GM12873 (cell line): Measurements from ENCODE around the gene KCTD12.

Source experiments
- TF ChIP-seq, protein P1 (sequence below): IDR thresholded peaks from 2 replicates; pipeline ENCODE4 v1.5.1; 2012; ENCODE audit warnings: low read depth, mild to moderate bottlenecking, moderate library complexity, low read length, control low read depth; ENCODE audit not compliant: insufficient read depth; ENCODE audit errors: missing control alignments

KCTD12 gene

DNA sequence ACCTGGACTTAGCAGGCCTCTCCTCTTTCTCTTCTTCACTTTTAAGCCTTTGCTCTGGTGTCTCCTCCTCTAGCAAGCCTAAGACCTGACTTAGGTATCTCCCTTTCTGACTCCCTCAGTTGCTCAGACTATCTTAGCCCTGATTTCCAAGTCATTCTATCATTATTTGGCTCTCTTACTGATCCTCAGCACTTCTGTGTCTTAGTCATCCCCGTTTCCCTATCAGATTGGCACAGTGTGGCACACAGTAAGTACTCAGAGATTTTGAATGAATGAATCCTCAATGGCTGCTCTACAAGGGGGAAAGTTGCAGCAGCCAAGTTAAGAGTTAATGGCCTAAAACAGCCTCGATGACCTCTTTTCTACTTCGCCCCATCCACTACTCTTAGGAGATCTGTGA, 8.2 kb downstream of the KCTD12 start:
- TF ChIP-seq, protein P1, sequence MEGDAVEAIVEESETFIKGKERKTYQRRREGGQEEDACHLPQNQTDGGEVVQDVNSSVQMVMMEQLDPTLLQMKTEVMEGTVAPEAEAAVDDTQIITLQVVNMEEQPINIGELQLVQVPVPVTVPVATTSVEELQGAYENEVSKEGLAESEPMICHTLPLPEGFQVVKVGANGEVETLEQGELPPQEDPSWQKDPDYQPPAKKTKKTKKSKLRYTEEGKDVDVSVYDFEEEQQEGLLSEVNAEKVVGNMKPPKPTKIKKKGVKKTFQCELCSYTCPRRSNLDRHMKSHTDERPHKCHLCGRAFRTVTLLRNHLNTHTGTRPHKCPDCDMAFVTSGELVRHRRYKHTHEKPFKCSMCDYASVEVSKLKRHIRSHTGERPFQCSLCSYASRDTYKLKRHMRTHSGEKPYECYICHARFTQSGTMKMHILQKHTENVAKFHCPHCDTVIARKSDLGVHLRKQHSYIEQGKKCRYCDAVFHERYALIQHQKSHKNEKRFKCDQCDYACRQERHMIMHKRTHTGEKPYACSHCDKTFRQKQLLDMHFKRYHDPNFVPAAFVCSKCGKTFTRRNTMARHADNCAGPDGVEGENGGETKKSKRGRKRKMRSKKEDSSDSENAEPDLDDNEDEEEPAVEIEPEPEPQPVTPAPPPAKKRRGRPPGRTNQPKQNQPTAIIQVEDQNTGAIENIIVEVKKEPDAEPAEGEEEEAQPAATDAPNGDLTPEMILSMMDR, result no peak

DNA sequence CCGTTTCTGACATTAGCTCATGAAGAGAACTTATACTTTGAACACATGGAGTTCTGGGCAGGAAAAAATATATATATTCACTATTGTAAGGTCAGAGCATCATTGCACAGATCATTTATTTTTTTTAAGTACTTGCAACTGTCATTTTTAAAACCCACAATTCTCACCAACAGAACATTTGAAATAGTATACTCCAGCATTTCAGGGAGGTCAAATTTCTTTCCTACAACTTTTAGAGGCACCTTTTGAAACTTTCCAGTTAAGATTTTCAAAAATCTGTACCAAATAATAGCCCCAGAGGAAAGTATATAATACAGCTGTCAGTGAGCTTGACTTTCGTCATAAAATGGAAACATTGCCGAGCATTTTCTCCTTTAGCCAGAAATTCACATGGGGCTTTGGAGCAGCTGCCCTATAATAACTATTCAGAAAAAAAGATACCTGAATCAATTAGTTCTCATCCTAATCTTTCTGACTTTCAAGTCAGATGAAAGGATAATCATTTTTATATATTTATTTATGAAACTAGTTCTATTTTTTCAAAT, 10.9 kb downstream of the KCTD12 start:
- TF ChIP-seq, protein P1, result no peak

DNA sequence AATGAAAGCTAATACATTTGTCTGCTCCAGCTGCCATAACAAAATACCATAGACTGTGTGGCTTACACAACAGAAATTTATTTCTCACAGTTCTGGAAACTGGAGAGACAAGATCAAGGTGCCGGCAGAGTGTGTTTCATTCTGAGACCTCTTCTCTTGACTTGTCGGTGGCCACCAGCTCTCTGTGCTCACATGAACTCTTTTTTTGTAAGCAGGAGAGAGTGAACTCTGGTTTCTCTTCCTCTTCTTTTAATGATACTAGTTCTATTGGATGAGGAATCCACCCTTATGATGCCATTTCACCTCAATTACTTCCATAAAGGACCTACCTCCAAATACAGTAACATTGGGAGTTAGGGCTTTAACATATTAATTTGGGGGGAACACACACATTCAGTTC, 11.7 kb downstream of the KCTD12 start:
- TF ChIP-seq, protein P1, result no peak

DNA sequence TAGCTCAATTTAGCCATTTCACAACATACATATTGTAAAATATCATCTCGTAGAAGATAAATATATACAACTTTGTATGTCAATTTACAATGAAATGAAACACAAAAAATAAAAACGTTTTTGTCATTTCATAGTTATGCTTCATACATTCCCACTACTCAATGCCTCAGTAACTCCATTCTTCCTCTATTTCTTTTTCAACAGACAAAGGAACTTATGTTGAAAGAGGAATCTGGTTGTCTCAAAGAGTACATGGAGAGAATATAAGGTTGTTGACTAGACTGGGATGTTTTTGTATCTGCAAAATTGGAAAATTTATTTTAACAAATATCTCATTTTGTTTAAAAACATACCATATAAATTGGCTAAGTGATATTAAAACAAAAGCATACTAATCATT, 12.8 kb downstream of the KCTD12 start:
- TF ChIP-seq, protein P1, result no peak

DNA sequence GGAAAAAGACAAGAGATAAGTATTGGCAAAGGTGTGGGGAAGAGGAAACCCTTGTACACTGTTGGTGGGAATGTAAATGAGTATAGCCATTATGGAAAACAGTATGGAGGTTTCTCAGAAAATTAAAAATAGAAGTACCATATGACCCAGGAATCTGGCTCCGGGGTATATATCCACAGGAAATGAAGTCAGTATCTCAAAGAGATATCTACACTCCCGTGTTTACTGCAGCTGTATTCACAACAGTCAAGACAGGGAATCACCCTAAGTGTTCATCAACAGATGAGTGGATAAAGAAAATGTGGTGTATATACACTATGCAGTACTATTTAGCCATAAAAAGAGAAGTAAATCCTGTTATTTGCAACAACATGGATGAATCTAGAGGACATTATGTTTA, 13.5 kb downstream of the KCTD12 start:
- TF ChIP-seq, protein P1, result no peak

DNA sequence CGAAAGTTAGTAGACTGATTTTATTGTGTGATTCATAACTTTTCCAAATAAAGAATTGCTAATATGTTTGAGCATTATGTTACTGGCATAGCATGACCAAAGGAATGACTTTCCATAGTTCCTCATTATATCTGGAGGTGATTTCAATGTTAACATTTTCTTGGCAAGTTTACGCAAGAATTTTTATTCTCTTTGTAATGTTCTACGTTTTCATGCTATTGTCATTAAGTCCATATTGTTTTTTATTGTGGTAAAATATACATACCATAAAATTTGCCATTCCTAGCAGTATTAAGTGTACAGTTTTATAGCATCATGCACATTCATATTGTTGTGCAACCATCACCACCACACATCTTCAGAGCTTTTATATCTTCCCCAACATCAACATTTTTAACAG, 14.8 kb downstream of the KCTD12 start:
- TF ChIP-seq, protein P1, result no peak

DNA sequence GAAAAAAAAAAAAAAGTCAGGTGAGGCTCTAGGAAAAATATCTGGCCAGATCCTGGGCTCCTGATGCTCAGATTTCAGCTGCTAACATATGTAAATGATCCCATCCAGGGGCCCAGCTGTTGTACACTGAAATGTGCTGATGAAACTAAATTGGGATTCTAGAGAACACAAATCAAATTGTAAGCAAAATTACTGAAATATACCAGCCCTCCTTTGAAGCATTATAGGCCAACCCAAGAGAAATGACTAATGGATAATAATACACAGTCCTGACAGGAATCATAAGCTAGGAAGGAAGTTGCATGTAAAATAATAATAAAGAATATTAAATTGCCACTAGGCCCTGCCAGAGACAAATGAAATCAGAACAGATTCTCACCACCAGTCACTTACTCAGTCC, 17.8 kb downstream of the KCTD12 start:
- TF ChIP-seq, protein P1, result no peak
